HEK293 (cell line): Measurements from ENCODE around the gene CATSPERD.

ENCODE experiments used
- CTCF ChIA-PET: fragments of 350-600 bp; formaldehyde crosslinking; extraction: SDS; loops from one replicate; lab custom pipeline; 2021; ENCODE audit warnings: antibody characterized with exemption; lab: Yijun Ruan, JAX
- POLR2A ChIA-PET: fragments of 300-600 bp; formaldehyde crosslinking; extraction: SDS; loops from one replicate; lab custom pipeline; 2020; ENCODE audit warnings: antibody characterized with exemption, inconsistent platforms; lab: Yijun Ruan, JAX
- H3K27ac ChIP-seq: fragments of 200-500 bp; sonication (Bioruptor generic); 2 replicates; pipeline ENCODE4 v1.5.1; 2014; ENCODE audit warnings: low read depth, low read length, control low read depth, inconsistent platforms; ENCODE audit errors: extremely low read depth
- H3K36me3 ChIP-seq, 2 experiments: fragments of 200-500 bp in 1 of 2; sonication (Bioruptor generic) in 1 of 2; 1 replicate in 1 of 2; 2 replicates in 1 of 2; pipeline ENCODE4 v1.5.1; 2014 to 2017; ENCODE audit warnings: inconsistent platforms in 2 of 2, low read length in 2 of 2; ENCODE audit not compliant: control insufficient read depth in 2 of 2, insufficient read depth in 1 of 2
- H3K4me1 ChIP-seq: fragments of 200-500 bp; sonication (Bioruptor generic); 2 replicates; pipeline ENCODE4 v1.5.1; 2014; ENCODE audit warnings: mild to moderate bottlenecking, low read length, inconsistent platforms; ENCODE audit not compliant: control insufficient read depth, insufficient read depth
- H3K4me3 ChIP-seq: 2 replicates; pipeline ENCODE4 v1.5.1; 2011; ENCODE audit warnings: low read depth, mild to moderate bottlenecking, control low read depth, low read length, moderate library complexity
- H3K9me3 ChIP-seq: fragments of 200-500 bp; sonication (Bioruptor generic); 2 replicates; pipeline ENCODE4 v1.5.1; 2014; ENCODE audit warnings: low read depth, low read length, inconsistent platforms; ENCODE audit not compliant: control insufficient read depth, insufficient read depth
- BCL11A ChIP-seq: fragments of 450-650 bp; formaldehyde crosslinking; IDR thresholded peaks from 2 replicates; pipeline ENCODE4 v1.5.1; 2016; ENCODE audit warnings: low read depth, missing biosample characterization, missing genetic modification characterization
- BCL11B ChIP-seq: fragments of 450-650 bp; formaldehyde crosslinking; IDR thresholded peaks from 2 replicates; pipeline ENCODE4 v1.5.1; 2016; ENCODE audit warnings: low read depth, missing biosample characterization, missing genetic modification characterization
- KLF8 ChIP-seq: fragments of 450-650 bp; formaldehyde crosslinking; IDR thresholded peaks from 2 replicates; pipeline ENCODE4 v1.5.1; 2016; ENCODE audit warnings: missing biosample characterization, missing genetic modification characterization
- MYNN ChIP-seq: fragments of 450-650 bp; formaldehyde crosslinking; IDR thresholded peaks from 2 replicates; pipeline ENCODE4 v1.5.1; 2016; ENCODE audit warnings: missing biosample characterization, missing genetic modification characterization, borderline replicate concordance
- PATZ1 ChIP-seq: fragments of 450-650 bp; formaldehyde crosslinking; IDR thresholded peaks from 2 replicates; pipeline ENCODE4 v1.5.1; 2016; ENCODE audit warnings: missing biosample characterization, missing genetic modification characterization
- RBAK ChIP-seq: fragments of 450-650 bp; formaldehyde crosslinking; IDR thresholded peaks from 2 replicates; pipeline ENCODE4 v1.5.1; 2016; ENCODE audit warnings: missing biosample characterization, missing genetic modification characterization
- SCRT1 ChIP-seq: fragments of 450-650 bp; formaldehyde crosslinking; IDR thresholded peaks from 2 replicates; pipeline ENCODE4 v1.5.1; 2016; ENCODE audit warnings: missing biosample characterization, missing genetic modification characterization, borderline replicate concordance
- SCRT2 ChIP-seq: fragments of 450-650 bp; formaldehyde crosslinking; IDR thresholded peaks from 2 replicates; pipeline ENCODE4 v1.5.1; 2016; ENCODE audit warnings: missing biosample characterization, missing genetic modification characterization
- ZBTB48 ChIP-seq: fragments of 450-650 bp; formaldehyde crosslinking; IDR thresholded peaks from 2 replicates; pipeline ENCODE4 v1.5.1; 2016; ENCODE audit warnings: missing biosample characterization, missing genetic modification characterization
- ZFHX2 ChIP-seq: fragments of 450-650 bp; formaldehyde crosslinking; conservative IDR thresholded peaks from 2 replicates; pipeline ENCODE4 v1.5.1; 2016; ENCODE audit warnings: missing biosample characterization, missing genetic modification characterization
- ZFP37 ChIP-seq: fragments of 450-650 bp; formaldehyde crosslinking; IDR thresholded peaks from 2 replicates; pipeline ENCODE4 v1.5.1; 2016; ENCODE audit warnings: missing biosample characterization, missing genetic modification characterization
- ZIC2 ChIP-seq: fragments of 450-650 bp; formaldehyde crosslinking; IDR thresholded peaks from 2 replicates; pipeline ENCODE4 v1.5.1; 2016; ENCODE audit warnings: missing biosample characterization, missing genetic modification characterization
- ZNF140 ChIP-seq: fragments of 450-650 bp; formaldehyde crosslinking; IDR thresholded peaks from 2 replicates; pipeline ENCODE4 v1.5.1; 2016; ENCODE audit warnings: missing biosample characterization, missing genetic modification characterization
- ZNF214 ChIP-seq: fragments of 450-650 bp; formaldehyde crosslinking; IDR thresholded peaks from 2 replicates; pipeline ENCODE4 v1.5.1; 2017; ENCODE audit warnings: missing biosample characterization, mild to moderate bottlenecking, missing genetic modification characterization, borderline replicate concordance
- ZNF239 ChIP-seq: fragments of 450-650 bp; formaldehyde crosslinking; IDR thresholded peaks from 2 replicates; pipeline ENCODE4 v1.5.1; 2016; ENCODE audit warnings: missing biosample characterization, missing genetic modification characterization
- ZNF292 ChIP-seq: fragments of 450-650 bp; formaldehyde crosslinking; IDR thresholded peaks from 2 replicates; pipeline ENCODE4 v1.5.1; 2016; ENCODE audit warnings: low read depth, missing biosample characterization, missing genetic modification characterization, borderline replicate concordance
- ZNF37A ChIP-seq: fragments of 450-650 bp; IDR thresholded peaks from 2 replicates; pipeline ENCODE4 v1.5.1; 2018; ENCODE audit warnings: missing biosample characterization, missing genetic modification characterization
- ZNF404 ChIP-seq: fragments of 450-650 bp; formaldehyde crosslinking; IDR thresholded peaks from 2 replicates; pipeline ENCODE4 v1.5.1; 2017; ENCODE audit warnings: missing biosample characterization, missing genetic modification characterization
- ZNF426 ChIP-seq: fragments of 450-650 bp; formaldehyde crosslinking; IDR thresholded peaks from 2 replicates; pipeline ENCODE4 v1.5.1; 2017; ENCODE audit warnings: missing biosample characterization, missing genetic modification characterization, mild to moderate bottlenecking, inconsistent platforms, moderate library complexity
- ZNF501 ChIP-seq: fragments of 450-650 bp; formaldehyde crosslinking; IDR thresholded peaks from 2 replicates; pipeline ENCODE4 v1.5.1; 2016; ENCODE audit warnings: missing biosample characterization, missing genetic modification characterization
- ZNF529 ChIP-seq: fragments of 450-650 bp; formaldehyde crosslinking; IDR thresholded peaks from 2 replicates; pipeline ENCODE4 v1.5.1; 2017; ENCODE audit warnings: missing genetic modification characterization, missing biosample characterization; ENCODE audit not compliant: insufficient replicate concordance
- ZNF555 ChIP-seq: fragments of 450-650 bp; formaldehyde crosslinking; conservative IDR thresholded peaks from 2 replicates; pipeline ENCODE4 v1.5.1; 2017; ENCODE audit warnings: missing biosample characterization, mild to moderate bottlenecking, missing genetic modification characterization, inconsistent platforms
- ZNF600 ChIP-seq: fragments of 450-650 bp; formaldehyde crosslinking; IDR thresholded peaks from 2 replicates; pipeline ENCODE4 v1.5.1; 2016; ENCODE audit warnings: missing biosample characterization, missing genetic modification characterization
- ZNF626 ChIP-seq: fragments of 450-650 bp; sonication (Bioruptor Pico); formaldehyde crosslinking; IDR thresholded peaks from 2 replicates; pipeline ENCODE4 v1.5.1; 2018; ENCODE audit warnings: missing biosample characterization, missing genetic modification characterization, inconsistent platforms
- ZNF664 ChIP-seq: fragments of 450-650 bp; formaldehyde crosslinking; IDR thresholded peaks from 2 replicates; pipeline ENCODE4 v1.5.1; 2016; ENCODE audit warnings: missing biosample characterization, missing genetic modification characterization
- ZNF747 ChIP-seq: fragments of 450-650 bp; formaldehyde crosslinking; IDR thresholded peaks from 2 replicates; pipeline ENCODE4 v1.5.1; 2016; ENCODE audit warnings: missing biosample characterization, missing genetic modification characterization
- ZNF843 ChIP-seq: fragments of 450-650 bp; formaldehyde crosslinking; IDR thresholded peaks from 2 replicates; pipeline ENCODE4 v1.5.1; 2016; ENCODE audit warnings: missing biosample characterization, missing genetic modification characterization
- ZSCAN16 ChIP-seq: fragments of 450-650 bp; formaldehyde crosslinking; IDR thresholded peaks from 2 replicates; pipeline ENCODE4 v1.5.1; 2016; ENCODE audit warnings: missing biosample characterization, missing genetic modification characterization
- TF ChIP-seq, protein P1 (sequence below): sonication (generic); formaldehyde crosslinking; IDR thresholded peaks from 2 replicates; pipeline ENCODE4 v1.8.1; 2022; ENCODE audit warnings: mild to moderate bottlenecking, moderate library complexity, missing genetic modification reagents
- TF ChIP-seq, protein P2 (sequence below): fragments of 450-650 bp; formaldehyde crosslinking; IDR thresholded peaks from 2 replicates; pipeline ENCODE4 v1.5.1; 2016; ENCODE audit warnings: missing biosample characterization, missing genetic modification characterization

CATSPERD gene

GRCh38 chr19:5693195-5694166 lies 27.0 kb upstream of the CATSPERD start:
- Histone ChIP-seq H3K9me3 (no peaks in the 10 kb centered on the region), H3K36me3 (peaks cover 5 to 74% of the 10 kb centered on the region in 2 experiments; a peak in 2 of 3 replicates), H3K4me1 (no peaks in the 10 kb centered on the region; the same call in 1 of the 2 replicates), H3K4me3 (no peak overlapping the region), H3K27ac (peak overlapping the region; percentile 100)
- ChIA-PET POLR2A (interaction anchor here (0.5 to 1.5 kb wide), 3 partner anchors 10 to 101 kb away, joined by 3 to 6 read pairs (median 3); no protein-coding TSS in a partner anchor), CTCF (interaction anchor here (1.1 kb wide), 1 partner anchor 16 kb away, joined by 3 read pairs; no protein-coding TSS in a partner anchor)
- no peak for TF ChIP-seq MYNN
- peak; percentile 81 for TF ChIP-seq BCL11B
- no peak for TF ChIP-seq ZNF843 (tag by site-specific recombination)
- TF ChIP-seq ZNF626 (tag by site-specific recombination), result no peak
- TF ChIP-seq ZFHX2 (tag by site-specific recombination), result peak; percentile 87
- TF ChIP-seq ZBTB48 (tag by site-specific recombination), result no peak
- no peak for TF ChIP-seq ZNF37A (tag by site-specific recombination)
- no peak for TF ChIP-seq ZNF555
- no peak for TF ChIP-seq ZNF140
- TF ChIP-seq ZNF239 (tag by site-specific recombination), result no peak
- TF ChIP-seq ZIC2, result peak; percentile 23; the same call in 1 of the 2 replicates
- TF ChIP-seq PATZ1 (tag by site-specific recombination), result peak; percentile 70
- no peak for TF ChIP-seq ZNF214 (tag by site-specific recombination)
- no peak for TF ChIP-seq BCL11A (tag by site-specific recombination)
- no peak for TF ChIP-seq RBAK (tag by site-specific recombination)
- TF ChIP-seq, protein P1, sequence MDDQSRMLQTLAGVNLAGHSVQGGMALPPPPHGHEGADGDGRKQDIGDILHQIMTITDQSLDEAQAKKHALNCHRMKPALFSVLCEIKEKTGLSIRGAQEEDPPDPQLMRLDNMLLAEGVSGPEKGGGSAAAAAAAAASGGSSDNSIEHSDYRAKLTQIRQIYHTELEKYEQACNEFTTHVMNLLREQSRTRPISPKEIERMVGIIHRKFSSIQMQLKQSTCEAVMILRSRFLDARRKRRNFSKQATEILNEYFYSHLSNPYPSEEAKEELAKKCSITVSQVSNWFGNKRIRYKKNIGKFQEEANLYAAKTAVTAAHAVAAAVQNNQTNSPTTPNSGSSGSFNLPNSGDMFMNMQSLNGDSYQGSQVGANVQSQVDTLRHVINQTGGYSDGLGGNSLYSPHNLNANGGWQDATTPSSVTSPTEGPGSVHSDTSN (CRISPR knock-in tag), result 0 out of 2 replicates have a peak, but pooled peaks have one; percentile 65
- no peak for TF ChIP-seq ZSCAN16 (tag by site-specific recombination)
- peak; percentile 83 for TF ChIP-seq ZNF600 (tag by site-specific recombination)
- no peak for TF ChIP-seq ZNF426
- TF ChIP-seq ZNF529 (tag by site-specific recombination), result no peak
- no peak; the same call in 1 of the 2 replicates for TF ChIP-seq ZFP37 (tag by site-specific recombination)
- TF ChIP-seq ZNF292 (tag by site-specific recombination), result no peak
- no peak for TF ChIP-seq SCRT1 (tag by site-specific recombination)
- no peak; the same call in 1 of the 2 replicates for TF ChIP-seq ZNF501
- TF ChIP-seq ZNF747 (tag by site-specific recombination), result no peak
- TF ChIP-seq ZNF404 (tag by site-specific recombination), result no peak
- 0 out of 2 replicates have a peak, but pooled peaks have one; percentile 22 for TF ChIP-seq SCRT2
- TF ChIP-seq, protein P2, sequence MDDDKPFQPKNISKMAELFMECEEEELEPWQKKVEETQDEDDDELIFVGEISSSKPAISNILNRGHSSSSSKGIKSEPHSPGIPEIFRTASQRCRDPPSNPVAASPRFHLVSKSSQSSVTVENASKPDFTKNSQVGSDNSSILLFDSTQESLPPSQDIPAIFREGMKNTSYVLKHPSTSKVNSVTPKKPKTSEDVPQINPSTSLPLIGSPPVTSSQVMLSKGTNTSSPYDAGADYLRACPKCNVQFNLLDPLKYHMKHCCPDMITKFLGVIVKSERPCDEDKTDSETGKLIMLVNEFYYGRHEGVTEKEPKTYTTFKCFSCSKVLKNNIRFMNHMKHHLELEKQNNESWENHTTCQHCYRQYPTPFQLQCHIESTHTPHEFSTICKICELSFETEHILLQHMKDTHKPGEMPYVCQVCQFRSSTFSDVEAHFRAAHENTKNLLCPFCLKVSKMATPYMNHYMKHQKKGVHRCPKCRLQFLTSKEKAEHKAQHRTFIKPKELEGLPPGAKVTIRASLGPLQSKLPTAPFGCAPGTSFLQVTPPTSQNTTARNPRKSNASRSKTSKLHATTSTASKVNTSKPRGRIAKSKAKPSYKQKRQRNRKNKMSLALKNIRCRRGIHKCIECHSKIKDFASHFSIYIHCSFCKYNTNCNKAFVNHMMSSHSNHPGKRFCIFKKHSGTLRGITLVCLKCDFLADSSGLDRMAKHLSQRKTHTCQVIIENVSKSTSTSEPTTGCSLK, result no peak
- peak; percentile 70; the same call in 1 of the 2 replicates for TF ChIP-seq KLF8 (tag by site-specific recombination)
- TF ChIP-seq ZNF664, result no peak
